Thyroid gland (tissue), 4 donors: Measurements from ENCODE around the gene ASIC1.

ENCODE experiments used
- POLR2A ChIP-seq, 2 donors: fragments of 450-650 bp; IDR thresholded peaks; one replicate each; pipeline ENCODE4 v1.6.1; 2017; ENCODE audit warnings: antibody characterized with exemption in 2 of 2, mild to moderate bottlenecking in 2 of 2, moderate library complexity in 1 of 2
- TF ChIP-seq, protein P1 (sequence below), 6 experiments: fragments of 200-600 bp in 3 of 6; fragments of 450-650 bp in 3 of 6; sonication (generic) in 3 of 6; IDR thresholded peaks; one replicate each; pipeline ENCODE4 v1.5.1; 2016 to 2019; ENCODE audit warnings: antibody characterized with exemption in 6 of 6, mild to moderate bottlenecking in 2 of 6, inconsistent platforms in 1 of 6, moderate library complexity in 1 of 6

DNA sequence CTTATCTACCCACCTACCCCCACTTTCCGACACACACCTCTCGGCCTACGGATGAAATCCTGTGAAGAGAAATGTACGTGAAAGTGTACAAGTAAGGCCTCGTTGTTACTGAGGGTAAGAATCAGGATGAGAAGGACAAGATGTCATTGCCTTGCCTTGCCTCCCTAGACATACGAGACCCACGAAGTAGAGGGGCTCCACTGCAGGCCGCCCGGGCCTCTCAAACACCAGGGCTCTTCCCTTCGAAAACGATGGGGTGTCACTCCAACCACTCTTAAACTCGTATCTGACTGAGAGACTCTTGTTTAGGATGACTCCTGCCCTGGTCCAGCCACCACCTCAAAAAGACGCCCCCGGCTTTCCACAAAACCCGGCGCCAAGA, 32.6 kb upstream of the ASIC1 start:
- TF ChIP-seq, protein P1, sequence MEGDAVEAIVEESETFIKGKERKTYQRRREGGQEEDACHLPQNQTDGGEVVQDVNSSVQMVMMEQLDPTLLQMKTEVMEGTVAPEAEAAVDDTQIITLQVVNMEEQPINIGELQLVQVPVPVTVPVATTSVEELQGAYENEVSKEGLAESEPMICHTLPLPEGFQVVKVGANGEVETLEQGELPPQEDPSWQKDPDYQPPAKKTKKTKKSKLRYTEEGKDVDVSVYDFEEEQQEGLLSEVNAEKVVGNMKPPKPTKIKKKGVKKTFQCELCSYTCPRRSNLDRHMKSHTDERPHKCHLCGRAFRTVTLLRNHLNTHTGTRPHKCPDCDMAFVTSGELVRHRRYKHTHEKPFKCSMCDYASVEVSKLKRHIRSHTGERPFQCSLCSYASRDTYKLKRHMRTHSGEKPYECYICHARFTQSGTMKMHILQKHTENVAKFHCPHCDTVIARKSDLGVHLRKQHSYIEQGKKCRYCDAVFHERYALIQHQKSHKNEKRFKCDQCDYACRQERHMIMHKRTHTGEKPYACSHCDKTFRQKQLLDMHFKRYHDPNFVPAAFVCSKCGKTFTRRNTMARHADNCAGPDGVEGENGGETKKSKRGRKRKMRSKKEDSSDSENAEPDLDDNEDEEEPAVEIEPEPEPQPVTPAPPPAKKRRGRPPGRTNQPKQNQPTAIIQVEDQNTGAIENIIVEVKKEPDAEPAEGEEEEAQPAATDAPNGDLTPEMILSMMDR (IDR thresholded peaks at IDR 0.05), result no peak
- TF ChIP-seq POLR2A (IDR thresholded peaks at IDR 0.05), result no peak
